Fibroblast of lung (primary cell): ENCODE results near the gene QSOX2. TPM values are rescaled to one million over a fixed set of nuclear protein-coding genes. Genes with fewer than 3 reads are reported as not detected.

ENCODE experiments used
- DNase-seq, 2 donors: peaks; one replicate each; pipeline versions ENCODE4 v3.0.0 to v3.0.0-alpha.2; 2010; ENCODE audit warnings: low read depth in 2 of 2
- H2AFZ ChIP-seq: 2 replicates; pipeline ENCODE4 v1.5.1; 2012; ENCODE audit warnings: low read length, control low read depth, inconsistent platforms
- H3K27ac ChIP-seq: 2 replicates; pipeline ENCODE4 v1.5.1; 2011; ENCODE audit warnings: low read length, control low read depth; ENCODE audit not compliant: insufficient read depth
- H3K27me3 ChIP-seq: 2 replicates; pipeline ENCODE4 v1.5.1; 2011; ENCODE audit warnings: mild to moderate bottlenecking, low read length; ENCODE audit not compliant: control insufficient read depth, insufficient read depth
- H3K36me3 ChIP-seq: 2 replicates; pipeline ENCODE4 v1.5.1; 2011; ENCODE audit warnings: low read length; ENCODE audit not compliant: control insufficient read depth, insufficient read depth
- H3K4me1 ChIP-seq: 2 replicates; pipeline ENCODE4 v1.5.1; 2011; ENCODE audit warnings: low read length; ENCODE audit not compliant: control insufficient read depth, insufficient read depth; ENCODE audit errors: extremely low read depth
- H3K4me2 ChIP-seq: 2 replicates; pipeline ENCODE4 v1.5.1; 2011; ENCODE audit warnings: low read length, control low read depth; ENCODE audit not compliant: insufficient read depth; ENCODE audit errors: extremely low read depth
- H3K4me3 ChIP-seq, 4 experiments: fragments of 200-600 bp in 1 of 4; sonication (generic) in 1 of 4; replicated peaks in 1 of 4; 2 replicates each; pipeline ENCODE4 v1.5.1; 2011 to 2016; ENCODE audit warnings: low read length in 4 of 4, low read depth in 3 of 4, mild to moderate bottlenecking in 3 of 4, control low read depth in 2 of 4, inconsistent platforms in 1 of 4, mixed read lengths in 1 of 4; ENCODE audit not compliant: insufficient read depth in 1 of 4; ENCODE audit errors: control extremely low read depth in 1 of 4
- H3K79me2 ChIP-seq: 2 replicates; pipeline ENCODE4 v1.5.1; 2012; ENCODE audit warnings: mild to moderate bottlenecking, low read length, inconsistent platforms; ENCODE audit not compliant: control insufficient read depth, insufficient read depth
- H3K9ac ChIP-seq: 2 replicates; pipeline ENCODE4 v1.5.1; 2011; ENCODE audit warnings: mild to moderate bottlenecking, low read length, control low read depth; ENCODE audit not compliant: insufficient read depth
- H3K9me3 ChIP-seq: 2 replicates; pipeline ENCODE4 v1.5.1; 2012; ENCODE audit warnings: low read depth, low read length; ENCODE audit not compliant: control insufficient read depth, insufficient read depth
- H4K20me1 ChIP-seq: 2 replicates; pipeline ENCODE4 v1.5.1; 2011; ENCODE audit warnings: low read length; ENCODE audit not compliant: control insufficient read depth, insufficient read depth; ENCODE audit errors: extremely low read depth
- EZH2 ChIP-seq: IDR thresholded peaks from 2 replicates; pipeline ENCODE4 v1.5.1; 2012; ENCODE audit warnings: low read length, control low read depth, mild to moderate bottlenecking; ENCODE audit errors: missing control alignments
- polyA plus RNA-seq, 2 donors: library from polyadenylated mRNA; depleted of rRNA in 1 of 2; stranded (reverse) in 1 of 2; unstranded in 1 of 2; fragments of >200 nt; gene quantifications; 2 replicates each; pipeline ENCODE4 v1.2.1, GENCODE V29; 2011 to 2012; ENCODE audit warnings: missing spikeins in 1 of 2
- total RNA-seq: library from RNA; depleted of rRNA; stranded (reverse); fragments of >200 nt; gene quantifications from 2 replicates; pipeline ENCODE4 v1.2.1, GENCODE V29; 2014
- TF ChIP-seq, protein P1 (sequence below), 2 donors: IDR thresholded peaks in 1 of 2; conservative IDR thresholded peaks in 1 of 2; 1 replicate in 1 of 2; 2 replicates in 1 of 2; pipeline ENCODE4 v1.5.1; 2011 to 2012; ENCODE audit warnings: low read length in 2 of 2, control low read depth in 1 of 2, inconsistent platforms in 1 of 2, low read depth in 1 of 2, mild to moderate bottlenecking in 1 of 2

QSOX2 gene
- total and polyA plus RNA-seq, 2 donors (not counting 1 experiment from before 2014, with no cell fraction given) = 7.8 to 13.2 TPM

DNA sequence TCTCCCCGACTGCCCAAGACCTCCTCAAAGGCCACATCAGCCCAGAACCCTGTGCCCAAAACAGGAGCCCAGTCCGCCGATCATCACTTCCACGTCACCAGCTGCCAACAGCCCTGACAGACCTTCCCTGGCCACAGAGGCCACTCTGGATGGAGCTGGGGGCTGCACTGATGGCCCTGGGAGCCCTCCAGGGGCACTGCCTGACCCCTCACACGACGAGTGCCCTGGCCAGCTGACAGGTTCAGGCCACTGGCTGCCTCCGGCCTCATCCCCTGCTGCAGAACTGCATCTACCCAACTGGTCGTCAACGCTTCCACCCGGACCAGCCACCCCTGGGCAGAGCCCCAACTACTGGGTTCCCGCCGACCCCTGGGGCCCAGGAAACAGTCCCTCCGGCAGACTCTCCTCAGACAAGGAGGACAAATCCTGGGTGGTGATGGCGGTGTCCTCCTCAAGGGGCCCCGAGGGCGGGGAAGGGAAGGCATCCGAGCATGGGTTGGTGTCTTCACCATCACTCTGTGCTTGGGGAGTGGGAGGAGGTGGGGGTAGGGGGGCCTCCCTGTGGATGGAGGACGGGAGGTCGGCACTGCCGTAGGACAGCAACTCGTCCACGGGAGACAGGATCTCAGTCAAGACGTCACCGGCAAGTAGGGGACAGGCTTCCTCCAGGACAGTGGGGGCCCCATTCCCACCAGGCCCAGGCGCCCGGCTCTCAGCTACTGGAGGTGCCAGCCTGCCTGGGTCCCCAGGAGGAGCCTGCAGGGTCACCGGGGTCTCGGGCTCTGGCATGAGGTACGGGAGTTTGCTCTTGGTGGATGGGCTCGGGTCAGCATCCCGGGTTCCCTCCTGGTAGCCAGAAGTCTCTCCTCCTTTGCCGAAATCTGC, 7.9 kb upstream of the QSOX2 start:
- Histone ChIP-seq H2AFZ (no peak overlapping the region), H4K20me1 (no peaks in the 10 kb centered on the region), H3K27me3 (peaks cover under 1% of the 10 kb centered on the region), H3K79me2 (no peaks in the 10 kb centered on the region), H3K27ac (no peak overlapping the region), H3K36me3 (no peaks in the 10 kb centered on the region), H3K4me3 (no peak overlapping the region), H3K4me1 (peaks cover 2% of the 10 kb centered on the region), H3K4me2 (no peak overlapping the region), H3K9ac (no peak overlapping the region), H3K9me3 (no peaks in the 10 kb centered on the region)
- no peak for DNase-seq
- no peak for TF ChIP-seq EZH2
- TF ChIP-seq, protein P1, sequence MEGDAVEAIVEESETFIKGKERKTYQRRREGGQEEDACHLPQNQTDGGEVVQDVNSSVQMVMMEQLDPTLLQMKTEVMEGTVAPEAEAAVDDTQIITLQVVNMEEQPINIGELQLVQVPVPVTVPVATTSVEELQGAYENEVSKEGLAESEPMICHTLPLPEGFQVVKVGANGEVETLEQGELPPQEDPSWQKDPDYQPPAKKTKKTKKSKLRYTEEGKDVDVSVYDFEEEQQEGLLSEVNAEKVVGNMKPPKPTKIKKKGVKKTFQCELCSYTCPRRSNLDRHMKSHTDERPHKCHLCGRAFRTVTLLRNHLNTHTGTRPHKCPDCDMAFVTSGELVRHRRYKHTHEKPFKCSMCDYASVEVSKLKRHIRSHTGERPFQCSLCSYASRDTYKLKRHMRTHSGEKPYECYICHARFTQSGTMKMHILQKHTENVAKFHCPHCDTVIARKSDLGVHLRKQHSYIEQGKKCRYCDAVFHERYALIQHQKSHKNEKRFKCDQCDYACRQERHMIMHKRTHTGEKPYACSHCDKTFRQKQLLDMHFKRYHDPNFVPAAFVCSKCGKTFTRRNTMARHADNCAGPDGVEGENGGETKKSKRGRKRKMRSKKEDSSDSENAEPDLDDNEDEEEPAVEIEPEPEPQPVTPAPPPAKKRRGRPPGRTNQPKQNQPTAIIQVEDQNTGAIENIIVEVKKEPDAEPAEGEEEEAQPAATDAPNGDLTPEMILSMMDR (conservative IDR thresholded peaks at IDR 0.05 in 1 of 2, IDR thresholded peaks at IDR 0.05 in 1 of 2; ENCODE audit: low read depth in 1 of 2, low read length in 2 of 2) = no peak

DNA sequence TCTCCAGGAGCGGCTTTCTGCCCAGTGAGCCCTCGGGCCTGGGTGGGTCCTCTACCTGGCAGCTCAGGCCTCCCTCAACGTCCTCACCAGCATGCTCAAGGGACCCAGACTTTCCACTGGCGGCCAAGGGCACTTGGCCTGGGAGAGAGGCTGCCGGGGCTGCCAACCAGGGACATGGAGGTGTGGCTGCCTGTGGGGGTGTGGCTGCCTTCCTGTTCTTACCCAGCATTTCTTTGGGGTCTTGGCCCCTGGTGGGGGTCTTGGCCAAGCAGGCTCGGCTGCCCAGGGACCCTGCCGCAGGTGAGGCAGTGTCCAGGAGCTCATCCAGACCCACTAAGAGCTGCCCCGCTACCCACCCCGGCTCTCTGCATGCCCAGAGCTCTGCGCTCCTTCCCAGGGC, 7.2 kb upstream of the QSOX2 start:
- H3K9me3 ChIP-seq = no peaks in the 10 kb centered on the region
- H3K4me1 ChIP-seq = peaks cover 2% of the 10 kb centered on the region
- H3K27me3 ChIP-seq = peaks cover 7% of the 10 kb centered on the region
- no peak overlapping the region for H3K27ac ChIP-seq
- H3K4me3 ChIP-seq = no peak overlapping the region
- H3K4me2 ChIP-seq = no peak overlapping the region
- H2AFZ ChIP-seq = no peak overlapping the region
- no peak overlapping the region for H3K9ac ChIP-seq
- no peaks in the 10 kb centered on the region for H3K36me3 ChIP-seq
- H4K20me1 ChIP-seq = no peaks in the 10 kb centered on the region
- DNase-seq = no peak
- TF ChIP-seq EZH2 = no peak
- TF ChIP-seq, protein P1 (conservative IDR thresholded peaks at IDR 0.05 in 1 of 2, IDR thresholded peaks at IDR 0.05 in 1 of 2; ENCODE audit: low read depth in 1 of 2, low read length in 2 of 2) = no peak
- H3K79me2 ChIP-seq = no peaks in the 10 kb centered on the region

DNA sequence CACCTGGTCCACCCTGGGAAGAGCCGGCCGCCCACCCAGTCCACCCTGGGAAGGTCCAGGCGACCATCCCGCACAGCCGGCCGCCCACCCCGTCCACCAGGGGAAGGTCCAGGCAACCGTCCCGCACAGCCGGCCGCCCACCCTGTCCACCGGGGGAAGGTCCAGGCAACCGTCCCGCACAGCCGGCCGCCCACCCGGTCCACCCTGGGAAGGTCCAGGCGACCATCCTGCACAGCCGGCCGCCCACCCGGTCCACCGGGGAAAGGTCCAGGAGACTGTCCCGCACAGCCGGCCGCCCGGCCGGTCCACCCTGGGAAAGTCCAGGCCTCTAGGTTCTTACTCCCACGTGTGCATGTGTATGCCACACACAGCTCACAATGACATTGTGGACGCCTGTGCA, 6.7 kb upstream of the QSOX2 start:
- Histone ChIP-seq H4K20me1 (no peaks in the 10 kb centered on the region), H3K4me3 (no peak overlapping the region), H3K9me3 (no peaks in the 10 kb centered on the region), H3K4me1 (peaks cover 2% of the 10 kb centered on the region), H3K9ac (no peak overlapping the region), H3K79me2 (no peaks in the 10 kb centered on the region), H3K36me3 (no peaks in the 10 kb centered on the region), H3K27me3 (peaks cover 9% of the 10 kb centered on the region), H3K4me2 (no peak overlapping the region), H3K27ac (no peak overlapping the region), H2AFZ (no peak overlapping the region)
- DNase-seq = no peak
- no peak for TF ChIP-seq EZH2
- TF ChIP-seq, protein P1 (conservative IDR thresholded peaks at IDR 0.05 in 1 of 2, IDR thresholded peaks at IDR 0.05 in 1 of 2; ENCODE audit: low read depth in 1 of 2, low read length in 2 of 2) = no peak
